K562 (cell line): ENCODE results near the gene ETS2. TPM values are rescaled to one million over a fixed set of nuclear protein-coding genes. Genes with fewer than 3 reads are reported as not detected.
A peak's percentile ranks its signal among the peaks of the same experiment; 100 is the strongest.

ENCODE experiments used
- KDM2B ChIP-seq: fragments of 250-450 bp; sonication (Bioruptor Pico); IDR thresholded peaks from 2 replicates; pipeline ENCODE4 v1.8.0; 2021; ENCODE audit warnings: mild to moderate bottlenecking, moderate library complexity
- MECOM ChIP-seq: fragments of 250-450 bp; sonication (Bioruptor Pico); IDR thresholded peaks from 2 replicates; pipeline ENCODE4 v1.8.0; 2022; ENCODE audit warnings: inconsistent platforms
- MTA2 ChIP-seq: fragments of 450-650 bp; IDR thresholded peaks from 2 replicates; pipeline ENCODE4 v1.6.1; 2016; ENCODE audit warnings: low read depth
- PTRF ChIP-seq: fragments of 450-650 bp; IDR thresholded peaks from 2 replicates; pipeline ENCODE4 v1.6.1; 2016; ENCODE audit warnings: mild to moderate bottlenecking, missing genetic modification characterization, missing compliant biosample characterization
- PTTG1 ChIP-seq: fragments of 450-650 bp; IDR thresholded peaks from 2 replicates; pipeline ENCODE4 v1.6.1; 2016; ENCODE audit warnings: low read depth, mild to moderate bottlenecking, missing genetic modification characterization, missing compliant biosample characterization
- RBM34 ChIP-seq: fragments of 200-400 bp; formaldehyde crosslinking; IDR thresholded peaks from 2 replicates; pipeline ENCODE4 v1.6.1; 2018; ENCODE audit warnings: low read length, borderline replicate concordance; ENCODE audit not compliant: insufficient read depth
- THRB ChIP-seq: fragments of 450-650 bp; formaldehyde crosslinking; conservative IDR thresholded peaks from 2 replicates; pipeline ENCODE4 v1.4.0; 2022; ENCODE audit warnings: mild to moderate bottlenecking, missing genetic modification characterization
- ZBTB11 ChIP-seq, 3 experiments: fragments of 200-800 bp in 1 of 3; fragments of 250-450 bp in 1 of 3; fragments of 450-650 bp in 1 of 3; sonication (Bioruptor Pico) in 1 of 3; sonication (Bioruptor generic) in 1 of 3; formaldehyde crosslinking in 1 of 3; IDR thresholded peaks; 2 replicates each; pipeline versions ENCODE4 v1.6.1 to v1.8.0; 2016 to 2022; ENCODE audit warnings: mild to moderate bottlenecking in 2 of 3, missing genetic modification characterization in 2 of 3, missing compliant biosample characterization in 1 of 3, moderate library complexity in 1 of 3
- ZBTB40 ChIP-seq, 2 experiments: fragments of 450-650 bp in 1 of 2; sonication (generic) in 1 of 2; formaldehyde crosslinking in 1 of 2; IDR thresholded peaks; 2 replicates each; pipeline versions ENCODE4 v1.7.1 to v1.9.0; 2016 to 2022; ENCODE audit warnings: inconsistent platforms in 1 of 2, mild to moderate bottlenecking in 1 of 2, missing genetic modification reagents in 1 of 2
- ZNF175 ChIP-seq: fragments of 200-800 bp; sonication (Bioruptor generic); IDR thresholded peaks from 2 replicates; pipeline ENCODE4 v1.6.1; 2016; ENCODE audit warnings: low read depth, mild to moderate bottlenecking, missing genetic modification characterization, missing compliant biosample characterization
- ZNF347 ChIP-seq: fragments of 450-650 bp; formaldehyde crosslinking; IDR thresholded peaks from 2 replicates; pipeline ENCODE4 v1.4.0; 2020; ENCODE audit warnings: low read depth, mild to moderate bottlenecking, moderate library complexity
- polyA plus RNA-seq, 8 experiments: library from polyadenylated mRNA; depleted of rRNA in 4 of 8; stranded (reverse) in 5 of 8; unstranded in 3 of 8; fragments of >200 nt; fragmentation: Nextera tagmentation in 2 of 8; fragmentation: Illumina TruSeq in 1 of 8; extraction: Ambion mirVana in 2 of 8; extraction: Trizol in 1 of 8; gene quantifications; 2 replicates each; pipeline versions ENCODE4 v1.2.1 to v1.2.3, GENCODE V29; 2011 to 2014; ENCODE audit warnings: inconsistent platforms in 1 of 8, missing spikeins in 1 of 8
- total RNA-seq, 7 experiments: library from RNA; depleted of rRNA in 6 of 7; stranded (reverse); fragments of >200 nt in 6 of 7; fragmentation: Illumina TruSeq in 2 of 7; extraction: Trizol in 2 of 7; gene quantifications; 2 replicates each; pipeline versions ENCODE4 v1.2.1 to v1.2.3, GENCODE V29; 2011 to 2021; ENCODE audit warnings: low replicate concordance in 1 of 7

The ETS2 gene
- total and polyA plus RNA-seq, 9 of the 15 experiments (the other 6 are each of a cell fraction or from before 2014, with no cell fraction given) = 1.7 to 24.4 (median 12.2) TPM

- TF ChIP-seq ZBTB40 (IDR thresholded peaks at IDR 0.05) (no peak), ZBTB40 (CRISPR knock-in tag; IDR thresholded peaks at IDR 0.05) (no peak), THRB (CRISPR knock-in tag) (0 out of 2 replicates have a peak, but pooled peaks have one; percentile 64), PTTG1 (peak; percentile 72), ZNF175 (CRISPR knock-in tag) (peak; percentile 43; the same call in 1 of the 2 replicates), PTRF (tag) (peak; percentile 74; the same call in 1 of the 2 replicates), MECOM (CRISPR knock-in tag) (no peak), KDM2B (no peak), ZNF347 (CRISPR knock-in tag) (no peak), RBM34 (no peak), MTA2 (no peak), ZBTB11 (CRISPR knock-in tag; IDR thresholded peaks at IDR 0.05) (no peak)
Measured at GRCh38 chr21:38830671-38831525, 25.2 kb downstream of the ETS2 start (continued).
